SK-N-SH treated with all-trans-retinoic acid at 6 μM for 48 hours (cell line): ENCODE measurements around the gene DDX49.
"Not testable (repeated sequence)": the region's sequence is repeated elsewhere in the genome, so short reads cannot be mapped to it uniquely, and the experiment has no call there.

Source experiments
- ATAC-seq: fragments of 200-7000 bp; cut with Tn5 transposase; 3 replicates; pipeline ENCODE4 v1.9.1; 2020; ENCODE audit warnings: mild to moderate bottlenecking, moderate library complexity
- ARNTL ChIP-seq: fragments of 450-650 bp; formaldehyde crosslinking; IDR thresholded peaks from 2 replicates; pipeline ENCODE4 v1.5.0; 2020; ENCODE audit warnings: low read depth, mild to moderate bottlenecking, moderate library complexity, borderline replicate concordance
- BACH2 ChIP-seq: fragments of 250-450 bp; sonication (Bioruptor Pico); IDR thresholded peaks from 2 replicates; pipeline ENCODE4 v1.9.0; 2021; ENCODE audit warnings: mild to moderate bottlenecking, borderline replicate concordance
- CREB5 ChIP-seq: fragments of 250-450 bp; sonication (Bioruptor Pico); IDR thresholded peaks from 2 replicates; pipeline ENCODE4 v1.5.1; 2020; ENCODE audit warnings: low read depth, mild to moderate bottlenecking, moderate library complexity
- CSRNP3 ChIP-seq: fragments of 250-450 bp; sonication (Bioruptor Pico); IDR thresholded peaks from 2 replicates; pipeline ENCODE4 v1.5.1; 2021; ENCODE audit warnings: mild to moderate bottlenecking, moderate library complexity
- ESRRG ChIP-seq: fragments of 250-450 bp; sonication (Bioruptor Pico); IDR thresholded peaks from 2 replicates; pipeline ENCODE4 v1.6.1; 2021; ENCODE audit warnings: mild to moderate bottlenecking
- GLIS3 ChIP-seq: fragments of 250-450 bp; sonication (Bioruptor Pico); IDR thresholded peaks from 2 replicates; pipeline ENCODE4 v1.5.0; 2020; ENCODE audit warnings: mild to moderate bottlenecking, moderate library complexity
- ISL1 ChIP-seq: fragments of 250-450 bp; sonication (Bioruptor Pico); IDR thresholded peaks from 2 replicates; pipeline ENCODE4 v2.1.2; 2022; ENCODE audit warnings: mild to moderate bottlenecking, moderate library complexity
- OSR1 ChIP-seq: fragments of 250-450 bp; sonication (Bioruptor Pico); IDR thresholded peaks from 2 replicates; pipeline ENCODE4 v1.8.0; 2022; ENCODE audit warnings: moderate library complexity, mild to moderate bottlenecking, inconsistent platforms
- PATZ1 ChIP-seq: fragments of 250-450 bp; sonication (Bioruptor Pico); IDR thresholded peaks from 2 replicates; pipeline ENCODE4 v1.8.0; 2020; ENCODE audit warnings: mild to moderate bottlenecking, moderate library complexity, borderline replicate concordance
- POU6F1 ChIP-seq: fragments of 250-450 bp; sonication (Bioruptor Pico); IDR thresholded peaks from 2 replicates; pipeline ENCODE4 v1.8.0; 2021; ENCODE audit warnings: low read depth, mild to moderate bottlenecking, moderate library complexity, borderline replicate concordance
- PPARA ChIP-seq: fragments of 250-450 bp; sonication (Bioruptor Pico); IDR thresholded peaks from 2 replicates; pipeline ENCODE4 v1.5.0; 2020; ENCODE audit warnings: mild to moderate bottlenecking, borderline replicate concordance
- RARB ChIP-seq: fragments of 250-450 bp; sonication (Bioruptor Pico); IDR thresholded peaks from 2 replicates; pipeline ENCODE4 v1.8.0; 2021; ENCODE audit warnings: mild to moderate bottlenecking, moderate library complexity
- SNAI2 ChIP-seq: fragments of 250-450 bp; sonication (Bioruptor Pico); IDR thresholded peaks from 2 replicates; pipeline ENCODE4 v1.5.0; 2020; ENCODE audit warnings: mild to moderate bottlenecking, moderate library complexity
- TCF4 ChIP-seq: fragments of 250-450 bp; sonication (Bioruptor Pico); IDR thresholded peaks from 2 replicates; pipeline ENCODE4 v1.8.0; 2021; ENCODE audit warnings: mild to moderate bottlenecking, moderate library complexity, borderline replicate concordance
- TOX ChIP-seq: fragments of 250-450 bp; sonication (Bioruptor Pico); IDR thresholded peaks from 2 replicates; pipeline ENCODE4 v1.8.0; 2021; ENCODE audit warnings: mild to moderate bottlenecking, moderate library complexity, borderline replicate concordance
- TSHZ2 ChIP-seq: fragments of 250-450 bp; sonication (Bioruptor Pico); IDR thresholded peaks from 2 replicates; pipeline ENCODE4 v1.5.0; 2020; ENCODE audit warnings: mild to moderate bottlenecking, moderate library complexity
- ZC3H10 ChIP-seq: fragments of 250-450 bp; sonication (Bioruptor Pico); IDR thresholded peaks from 2 replicates; pipeline ENCODE4 v1.5.1; 2021; ENCODE audit warnings: mild to moderate bottlenecking, moderate library complexity
- ZFP3 ChIP-seq: fragments of 250-450 bp; sonication (Bioruptor Pico); IDR thresholded peaks from 2 replicates; pipeline ENCODE4 v1.5.0; 2020; ENCODE audit warnings: mild to moderate bottlenecking, moderate library complexity
- ZFP30 ChIP-seq: fragments of 450-650 bp; formaldehyde crosslinking; IDR thresholded peaks from 2 replicates; pipeline ENCODE4 v1.5.0; 2022; ENCODE audit warnings: mild to moderate bottlenecking, moderate library complexity
- ZNF565 ChIP-seq: fragments of 450-650 bp; formaldehyde crosslinking; conservative IDR thresholded peaks from 2 replicates; pipeline ENCODE4 v1.5.0; 2020; ENCODE audit warnings: low read depth, mild to moderate bottlenecking, moderate library complexity
- ZNF70 ChIP-seq: fragments of 450-650 bp; formaldehyde crosslinking; IDR thresholded peaks from 2 replicates; pipeline ENCODE4 v1.5.0; 2020; ENCODE audit warnings: mild to moderate bottlenecking, moderate library complexity
- ZNF8 ChIP-seq: fragments of 450-650 bp; formaldehyde crosslinking; IDR thresholded peaks from 2 replicates; pipeline ENCODE4 v1.5.0; 2020; ENCODE audit warnings: mild to moderate bottlenecking, moderate library complexity

The DDX49 gene

GRCh38 chr19:18913466-18913865, 6.0 kb upstream of the DDX49 start:
- ATAC-seq, result no peak
- TF ChIP-seq CSRNP3 (CRISPR knock-in tag) (no peak), BACH2 (CRISPR knock-in tag) (no peak), OSR1 (CRISPR knock-in tag) (no peak), ESRRG (CRISPR knock-in tag) (no peak), PATZ1 (CRISPR knock-in tag) (no peak), PPARA (CRISPR knock-in tag) (no peak), POU6F1 (no peak), SNAI2 (no peak), TCF4 (CRISPR knock-in tag) (no peak), TOX (no peak), ARNTL (no peak), ISL1 (CRISPR knock-in tag) (no peak), ZC3H10 (CRISPR knock-in tag) (no peak), RARB (CRISPR knock-in tag) (no peak), ZNF70 (CRISPR knock-in tag) (no peak), ZFP3 (CRISPR knock-in tag) (no peak), GLIS3 (no peak), CREB5 (CRISPR knock-in tag) (no peak)

GRCh38 chr19:18915639-18916038, 3.9 kb upstream of the DDX49 start:
- TF ChIP-seq RARB (CRISPR knock-in tag), result no peak
- no peak for TF ChIP-seq POU6F1
- no peak for TF ChIP-seq PATZ1 (CRISPR knock-in tag)
- TF ChIP-seq GLIS3, result no peak
- no peak for TF ChIP-seq ZNF8 (CRISPR knock-in tag)
- TF ChIP-seq BACH2 (CRISPR knock-in tag), result no peak
- no peak for TF ChIP-seq OSR1 (CRISPR knock-in tag)
- no peak for TF ChIP-seq ZFP3 (CRISPR knock-in tag)
- no peak for TF ChIP-seq ZFP30 (CRISPR knock-in tag)
- TF ChIP-seq ZC3H10 (CRISPR knock-in tag), result no peak
- no peak for TF ChIP-seq ZNF565 (CRISPR knock-in tag)
- TF ChIP-seq ZNF70 (CRISPR knock-in tag), result no peak
- no peak for TF ChIP-seq TSHZ2 (CRISPR knock-in tag)
- ATAC-seq, result no peak

- ATAC-seq, result not testable (repeated sequence)
Observed at GRCh38 chr19:18917593-18917992, 1.9 kb upstream of the DDX49 start.
